Adrenal gland (tissue), 12 donors: ENCODE data around the gene ABAT. TPM values are rescaled to one million over a fixed set of nuclear protein-coding genes. Genes with fewer than 3 reads are reported as not detected.
A peak's percentile ranks its signal among the peaks of the same experiment; 100 is the strongest.
"Not testable (repeated sequence)": the region's sequence is repeated elsewhere in the genome, so short reads cannot be mapped to it uniquely, and the experiment has no call there.

Experiments
- DNase-seq, 7 donors: peaks; one replicate each; pipeline ENCODE4 v3.0.0-alpha.2; 2019 to 2020
- H3K27ac ChIP-seq, 5 donors: fragments of 200-600 bp; sonication (generic) in 4 of 5; 1 replicate in 3 of 5; 2 replicates in 2 of 5; pipeline versions ENCODE4 v1.5.1 to v1.8.0; 2016 to 2020; ENCODE audit warnings: mild to moderate bottlenecking in 1 of 5
- H3K27me3 ChIP-seq: fragments of 200-600 bp; 2 replicates; pipeline ENCODE4 v1.8.0; 2021
- H3K36me3 ChIP-seq, 2 donors: fragments of 200-600 bp; replicated peaks in 1 of 2; 1 replicate in 1 of 2; 2 replicates in 1 of 2; pipeline versions ENCODE4 v1.5.1 to v1.8.0; 2018 to 2022
- H3K4me1 ChIP-seq, 2 donors: fragments of 200-600 bp; replicated peaks in 1 of 2; 1 replicate in 1 of 2; 2 replicates in 1 of 2; pipeline versions ENCODE4 v1.5.1 to v1.8.0; 2018 to 2021
- H3K4me3 ChIP-seq, 4 donors: fragments of 200-600 bp; sonication (generic) in 3 of 4; one replicate each; pipeline ENCODE4 v1.5.1; 2016 to 2018
- H3K9me3 ChIP-seq, 3 donors: fragments of 200-600 bp; sonication (generic) in 1 of 3; replicated peaks in 1 of 3; 1 replicate in 2 of 3; 2 replicates in 1 of 3; pipeline versions ENCODE4 v1.5.1 to v1.8.0; 2016 to 2021
- CTCF ChIP-seq, 6 experiments: fragments of 450-650 bp in 4 of 6; fragments of 200-600 bp in 2 of 6; sonication (generic) in 1 of 6; IDR thresholded peaks; 1 replicate in 5 of 6; 2 replicates in 1 of 6; pipeline versions ENCODE4 v1.5.1 to v1.8.0; 2016 to 2021; ENCODE audit warnings: antibody characterized with exemption in 6 of 6, mild to moderate bottlenecking in 2 of 6, moderate library complexity in 1 of 6
- POLR2A ChIP-seq, 2 donors: fragments of 450-650 bp; IDR thresholded peaks; one replicate each; pipeline ENCODE4 v1.6.1; 2017; ENCODE audit warnings: antibody characterized with exemption in 2 of 2, mild to moderate bottlenecking in 2 of 2, moderate library complexity in 1 of 2
- WGBS, 4 donors: extraction: QIAGEN DNeasy Blood & Tissue Kit in 2 of 4; methylation state at CpG; one replicate each; pipeline versions ENCODE4 v1.1.5 to v1.1.7; 2013 to 2017; 5-methylcytosine and 5-hydroxymethylcytosine counted together
- intact Hi-C, 2 donors: fragments of 100-400 bp; cut with DNase I; formaldehyde crosslinking; loops; one replicate each; pipeline versions ENCODE4 v1.14.1 to v1.15.0; 2022 to 2023
- polyA plus RNA-seq, 3 donors: library from polyadenylated mRNA; stranded (reverse); fragments of 200-250 nt in 2 of 3; fragments of 350-450 nt in 1 of 3; fragmentation: Illumina TruSeq in 1 of 3; extraction: RNeasy Lipid Tissue Mini Kit (QIAGEN cat#74804) in 1 of 3; gene quantifications; one replicate each; pipeline ENCODE4 v1.2.3, GENCODE V29; 2013 to 2014
- total RNA-seq, 9 donors: library from RNA; depleted of rRNA in 4 of 9; stranded (reverse); fragments of >200 nt in 4 of 9; fragments of 120-200 nt in 1 of 9; fragmentation: NEBNext Ultra II Directional in 1 of 9; extraction: Animal tissue kit (Norgen Biotek cat#: 25700) in 1 of 9; gene quantifications; one replicate each; pipeline versions ENCODE4 v1.1.0 to v1.2.4, GENCODE V29; 2013 to 2023
- donor health status: healthy with polysubstance abuse.
- donor health status: Bipolar disorder and iron deficiency.
- donor health status: DM: yes; HTN: yes; CAD: no.
- donor health status: DM: no; HTN: no; CAD: no.
- donor health status: DM: no; HTN: no; CAD: no.
- donor health status: DM: yes; HTN: yes; CAD: no.

Gene ABAT
- total and polyA plus RNA-seq, 12 donors = 12.1 to 89.2 (median 28.5) TPM

- Histone ChIP-seq H3K4me1 (no peaks in the 10 kb centered on the region), H3K4me3 (no peak overlapping the region), H3K27me3 (no peaks in the 10 kb centered on the region), H3K9me3 (no peaks in the 10 kb centered on the region), H3K36me3 (peaks cover 0 to 7% of the 10 kb centered on the region in 2 donors), H3K27ac (no peak overlapping the region)
- no peak for DNase-seq
- 62 to 72% (median 68%) methylated on average over 6 of the region's 6 CpGs for WGBS, 4 donors
- intact Hi-C loops = no loop called here
- TF ChIP-seq POLR2A (IDR thresholded peaks at IDR 0.05) = no peak
- TF ChIP-seq CTCF (IDR thresholded peaks at IDR 0.05) = no peak
Observed at GRCh38 chr16:8782673-8783072, 108.3 kb downstream of the ABAT start.

- H3K27ac ChIP-seq = no peak overlapping the region
- no peaks in the 10 kb centered on the region for H3K9me3 ChIP-seq
- no peak overlapping the region for H3K4me3 ChIP-seq
- no peaks in the 10 kb centered on the region for H3K27me3 ChIP-seq
- DNase-seq = no peak
- intact Hi-C loops = no loop called here
- TF ChIP-seq POLR2A (IDR thresholded peaks at IDR 0.05) = no peak
- TF ChIP-seq CTCF (IDR thresholded peaks at IDR 0.05) = no peak
- no peaks in the 10 kb centered on the region for H3K36me3 ChIP-seq
- WGBS, 4 donors = 67 to 79% (median 72%) methylated on average over 6 of the region's 6 CpGs
- no peaks in the 10 kb centered on the region for H3K4me1 ChIP-seq
Observed at GRCh38 chr16:8785408-8785807, 111.0 kb downstream of the ABAT start.

- WGBS, 4 donors = 61 to 81% (median 64%) methylated on average over 6 to 11 of the region's 11 CpGs
Observed at GRCh38 chr16:8786316-8786715, 111.9 kb downstream of the ABAT start.

GRCh38 chr16:8788578-8789172 is 114.3 kb downstream of the ABAT start:
- H3K36me3 ChIP-seq = no peaks in the 10 kb centered on the region
- no peak for DNase-seq
- intact Hi-C loops = no loop called here
- H3K27ac ChIP-seq = no peak overlapping the region
- WGBS, 4 donors = 76 to 84% (median 82%) methylated on average over 6 to 8 of the region's 8 CpGs
- no peak overlapping the region for H3K4me3 ChIP-seq
- H3K27me3 ChIP-seq = no peaks in the 10 kb centered on the region
- no peaks in the 10 kb centered on the region for H3K4me1 ChIP-seq
- H3K9me3 ChIP-seq = no peaks in the 10 kb centered on the region
- no peak for TF ChIP-seq CTCF (IDR thresholded peaks at IDR 0.05)
- TF ChIP-seq POLR2A (IDR thresholded peaks at IDR 0.05) = no peak

More at GRCh38 chr16:8786316-8786715, 111.9 kb downstream of the ABAT start:
- intact Hi-C loops, DNase-seq, H3K36me3 ChIP-seq, H3K9me3 ChIP-seq, H3K4me1 ChIP-seq, H3K27me3 ChIP-seq, H3K27ac ChIP-seq, H3K4me3 ChIP-seq: not testable (repeated sequence)

- no peak for DNase-seq
- Histone ChIP-seq H3K27ac (no peak overlapping the region), H3K27me3 (no peaks in the 10 kb centered on the region), H3K36me3 (no peaks in the 10 kb centered on the region), H3K9me3 (no peaks in the 10 kb centered on the region), H3K4me1 (peaks cover 24 to 28% of the 10 kb centered on the region in 2 donors), H3K4me3 (no peak overlapping the region)
- intact Hi-C loops = loop anchor here in 1 of 2 donors (5.0 to 10.0 kb wide), 2 partner anchors 82 to 230 kb away; no protein-coding TSS in a partner anchor
- WGBS, 4 donors = 84 to 90% (median 88%) methylated on average over 7 to 8 of the region's 8 CpGs
- TF ChIP-seq POLR2A (IDR thresholded peaks at IDR 0.05) (no peak), CTCF (IDR thresholded peaks at IDR 0.05) (peak in 1 of 6 experiments; percentile 20)
Observed at GRCh38 chr16:8795091-8795490, 120.7 kb downstream of the ABAT start.
